Measurements from ENCODE around the gene CPEB2. TPM values are rescaled to one million over a fixed set of nuclear protein-coding genes. Genes with fewer than 3 reads are reported as not detected.

Gene CPEB2
- total and polyA plus RNA-seq, 2 of the 8 experiments (the other 6 are each of a cell fraction or from before 2014, with no cell fraction given) = 0.39 to 1.9 TPM

DNA sequence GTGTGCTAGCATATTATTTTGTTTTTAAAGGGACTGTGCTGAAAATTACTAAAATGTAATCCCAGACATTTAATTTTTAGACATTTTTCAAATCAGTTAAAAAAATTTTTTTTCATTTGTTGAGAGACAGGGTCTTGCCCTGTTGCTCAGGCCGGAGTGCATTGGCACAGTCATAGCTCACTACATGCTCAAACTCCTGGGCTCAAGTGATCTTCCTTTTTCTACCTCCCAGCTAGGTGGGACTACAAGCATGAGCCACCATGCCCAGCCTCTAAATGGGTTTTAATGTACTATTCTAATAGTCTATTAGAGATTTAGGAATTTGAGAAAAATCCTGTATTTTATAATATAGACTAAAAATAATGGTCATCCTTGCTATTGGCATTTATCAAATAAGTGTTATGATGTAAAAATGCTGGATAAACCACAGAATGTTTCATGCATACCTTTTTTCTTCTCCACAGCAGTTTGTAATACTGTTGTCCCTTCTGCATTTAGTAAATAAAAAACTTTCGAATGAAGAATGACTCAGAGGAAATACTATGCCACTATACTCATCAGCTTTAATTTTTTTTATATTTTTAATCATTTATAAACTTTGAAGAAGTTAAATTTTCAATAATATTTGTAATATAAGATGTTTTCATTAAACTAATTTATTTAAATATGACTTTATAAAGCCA, 29.9 kb downstream of the CPEB2 start (continued):
- TF ChIP-seq, protein P1, sequence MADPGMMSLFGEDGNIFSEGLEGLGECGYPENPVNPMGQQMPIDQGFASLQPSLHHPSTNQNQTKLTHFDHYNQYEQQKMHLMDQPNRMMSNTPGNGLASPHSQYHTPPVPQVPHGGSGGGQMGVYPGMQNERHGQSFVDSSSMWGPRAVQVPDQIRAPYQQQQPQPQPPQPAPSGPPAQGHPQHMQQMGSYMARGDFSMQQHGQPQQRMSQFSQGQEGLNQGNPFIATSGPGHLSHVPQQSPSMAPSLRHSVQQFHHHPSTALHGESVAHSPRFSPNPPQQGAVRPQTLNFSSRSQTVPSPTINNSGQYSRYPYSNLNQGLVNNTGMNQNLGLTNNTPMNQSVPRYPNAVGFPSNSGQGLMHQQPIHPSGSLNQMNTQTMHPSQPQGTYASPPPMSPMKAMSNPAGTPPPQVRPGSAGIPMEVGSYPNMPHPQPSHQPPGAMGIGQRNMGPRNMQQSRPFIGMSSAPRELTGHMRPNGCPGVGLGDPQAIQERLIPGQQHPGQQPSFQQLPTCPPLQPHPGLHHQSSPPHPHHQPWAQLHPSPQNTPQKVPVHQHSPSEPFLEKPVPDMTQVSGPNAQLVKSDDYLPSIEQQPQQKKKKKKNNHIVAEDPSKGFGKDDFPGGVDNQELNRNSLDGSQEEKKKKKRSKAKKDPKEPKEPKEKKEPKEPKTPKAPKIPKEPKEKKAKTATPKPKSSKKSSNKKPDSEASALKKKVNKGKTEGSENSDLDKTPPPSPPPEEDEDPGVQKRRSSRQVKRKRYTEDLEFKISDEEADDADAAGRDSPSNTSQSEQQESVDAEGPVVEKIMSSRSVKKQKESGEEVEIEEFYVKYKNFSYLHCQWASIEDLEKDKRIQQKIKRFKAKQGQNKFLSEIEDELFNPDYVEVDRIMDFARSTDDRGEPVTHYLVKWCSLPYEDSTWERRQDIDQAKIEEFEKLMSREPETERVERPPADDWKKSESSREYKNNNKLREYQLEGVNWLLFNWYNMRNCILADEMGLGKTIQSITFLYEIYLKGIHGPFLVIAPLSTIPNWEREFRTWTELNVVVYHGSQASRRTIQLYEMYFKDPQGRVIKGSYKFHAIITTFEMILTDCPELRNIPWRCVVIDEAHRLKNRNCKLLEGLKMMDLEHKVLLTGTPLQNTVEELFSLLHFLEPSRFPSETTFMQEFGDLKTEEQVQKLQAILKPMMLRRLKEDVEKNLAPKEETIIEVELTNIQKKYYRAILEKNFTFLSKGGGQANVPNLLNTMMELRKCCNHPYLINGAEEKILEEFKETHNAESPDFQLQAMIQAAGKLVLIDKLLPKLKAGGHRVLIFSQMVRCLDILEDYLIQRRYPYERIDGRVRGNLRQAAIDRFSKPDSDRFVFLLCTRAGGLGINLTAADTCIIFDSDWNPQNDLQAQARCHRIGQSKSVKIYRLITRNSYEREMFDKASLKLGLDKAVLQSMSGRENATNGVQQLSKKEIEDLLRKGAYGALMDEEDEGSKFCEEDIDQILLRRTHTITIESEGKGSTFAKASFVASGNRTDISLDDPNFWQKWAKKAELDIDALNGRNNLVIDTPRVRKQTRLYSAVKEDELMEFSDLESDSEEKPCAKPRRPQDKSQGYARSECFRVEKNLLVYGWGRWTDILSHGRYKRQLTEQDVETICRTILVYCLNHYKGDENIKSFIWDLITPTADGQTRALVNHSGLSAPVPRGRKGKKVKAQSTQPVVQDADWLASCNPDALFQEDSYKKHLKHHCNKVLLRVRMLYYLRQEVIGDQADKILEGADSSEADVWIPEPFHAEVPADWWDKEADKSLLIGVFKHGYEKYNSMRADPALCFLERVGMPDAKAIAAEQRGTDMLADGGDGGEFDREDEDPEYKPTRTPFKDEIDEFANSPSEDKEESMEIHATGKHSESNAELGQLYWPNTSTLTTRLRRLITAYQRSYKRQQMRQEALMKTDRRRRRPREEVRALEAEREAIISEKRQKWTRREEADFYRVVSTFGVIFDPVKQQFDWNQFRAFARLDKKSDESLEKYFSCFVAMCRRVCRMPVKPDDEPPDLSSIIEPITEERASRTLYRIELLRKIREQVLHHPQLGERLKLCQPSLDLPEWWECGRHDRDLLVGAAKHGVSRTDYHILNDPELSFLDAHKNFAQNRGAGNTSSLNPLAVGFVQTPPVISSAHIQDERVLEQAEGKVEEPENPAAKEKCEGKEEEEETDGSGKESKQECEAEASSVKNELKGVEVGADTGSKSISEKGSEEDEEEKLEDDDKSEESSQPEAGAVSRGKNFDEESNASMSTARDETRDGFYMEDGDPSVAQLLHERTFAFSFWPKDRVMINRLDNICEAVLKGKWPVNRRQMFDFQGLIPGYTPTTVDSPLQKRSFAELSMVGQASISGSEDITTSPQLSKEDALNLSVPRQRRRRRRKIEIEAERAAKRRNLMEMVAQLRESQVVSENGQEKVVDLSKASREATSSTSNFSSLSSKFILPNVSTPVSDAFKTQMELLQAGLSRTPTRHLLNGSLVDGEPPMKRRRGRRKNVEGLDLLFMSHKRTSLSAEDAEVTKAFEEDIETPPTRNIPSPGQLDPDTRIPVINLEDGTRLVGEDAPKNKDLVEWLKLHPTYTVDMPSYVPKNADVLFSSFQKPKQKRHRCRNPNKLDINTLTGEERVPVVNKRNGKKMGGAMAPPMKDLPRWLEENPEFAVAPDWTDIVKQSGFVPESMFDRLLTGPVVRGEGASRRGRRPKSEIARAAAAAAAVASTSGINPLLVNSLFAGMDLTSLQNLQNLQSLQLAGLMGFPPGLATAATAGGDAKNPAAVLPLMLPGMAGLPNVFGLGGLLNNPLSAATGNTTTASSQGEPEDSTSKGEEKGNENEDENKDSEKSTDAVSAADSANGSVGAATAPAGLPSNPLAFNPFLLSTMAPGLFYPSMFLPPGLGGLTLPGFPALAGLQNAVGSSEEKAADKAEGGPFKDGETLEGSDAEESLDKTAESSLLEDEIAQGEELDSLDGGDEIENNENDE (IDR thresholded peaks at IDR 0.05; ENCODE audit: insufficient replicate concordance, low read length) = no peak
- TF ChIP-seq SP1 (IDR thresholded peaks at IDR 0.05; ENCODE audit: low read depth, low read length) = no peak
- no peak for TF ChIP-seq BCL11A (IDR thresholded peaks at IDR 0.05; ENCODE audit: low read depth in 2 of 2, low read length in 2 of 2)
- no peak for TF ChIP-seq BRCA1 (IDR thresholded peaks at IDR 0.05; ENCODE audit: low read depth, low read length)
- TF ChIP-seq HDAC6 (IDR thresholded peaks at IDR 0.05; ENCODE audit: low read depth, low read length) = no peak
- TF ChIP-seq SIRT6 (IDR thresholded peaks at IDR 0.05; ENCODE audit: low read length) = no peak
- TF ChIP-seq EZH2 (IDR thresholded peaks at IDR 0.05; ENCODE audit: low read depth, low read length, severe bottlenecking) = no peak
- TF ChIP-seq SIN3A (conservative IDR thresholded peaks at IDR 0.05 in 1 of 2, IDR thresholded peaks at IDR 0.05 in 1 of 2; ENCODE audit: low read depth in 1 of 2, low read length in 2 of 2) = no peak
- no peak for TF ChIP-seq SP2 (IDR thresholded peaks at IDR 0.05; ENCODE audit: low read length)
- TF ChIP-seq SUZ12 (IDR thresholded peaks at IDR 0.05; ENCODE audit: low read length) = no peak
- TF ChIP-seq KDM4A (IDR thresholded peaks at IDR 0.05; ENCODE audit: low read depth, low read length, severe bottlenecking) = no peak

All from H1 (cell line).